GM12878 (cell line): ENCODE results near the gene CALML5.

Experiments used
- ATF2 ChIP-seq: IDR thresholded peaks from 2 replicates; pipeline ENCODE4 v1.6.1; 2012; ENCODE audit warnings: low read length, inconsistent platforms
- CBX5 ChIP-seq: sonication (generic); IDR thresholded peaks from 2 replicates; pipeline ENCODE4 v1.6.1; 2016; ENCODE audit warnings: low read depth, moderate library complexity, mild to moderate bottlenecking, inconsistent platforms
- EGR1 ChIP-seq, 2 experiments: IDR thresholded peaks; 1 replicate in 1 of 2; 2 replicates in 1 of 2; pipeline ENCODE4 v1.6.1; 2011 to 2012; ENCODE audit warnings: low read depth in 2 of 2, low read length in 2 of 2, borderline replicate concordance in 1 of 2, mild to moderate bottlenecking in 1 of 2, moderate library complexity in 1 of 2
- EZH2 ChIP-seq: IDR thresholded peaks from 2 replicates; pipeline ENCODE4 v1.6.1; 2012; ENCODE audit warnings: low read depth, mild to moderate bottlenecking, control low read depth, inconsistent platforms, low read length, borderline replicate concordance; ENCODE audit not compliant: control insufficient read depth
- POLR2AphosphoS5 ChIP-seq: IDR thresholded peaks from 2 replicates; pipeline ENCODE4 v1.6.1; 2011; ENCODE audit warnings: mild to moderate bottlenecking, low read length, inconsistent platforms
- RAD21 ChIP-seq: IDR thresholded peaks from 2 replicates; pipeline ENCODE4 v1.6.1; 2011; ENCODE audit warnings: mild to moderate bottlenecking, low read depth, low read length, moderate library complexity; ENCODE audit not compliant: insufficient read depth
- RAD51 ChIP-seq: fragments of 450-650 bp; IDR thresholded peaks from 2 replicates; pipeline ENCODE4 v1.6.1; 2016; ENCODE audit warnings: moderate library complexity, mild to moderate bottlenecking, inconsistent platforms
- RBBP5 ChIP-seq: fragments of 200-600 bp; sonication (generic); conservative IDR thresholded peaks from 2 replicates; pipeline ENCODE4 v1.6.1; 2016
- SMC3 ChIP-seq: IDR thresholded peaks from 2 replicates; pipeline ENCODE4 v1.6.1; 2011; ENCODE audit warnings: low read length, improper control_type of control experiment, borderline replicate concordance
- TBL1XR1 ChIP-seq: IDR thresholded peaks from 2 replicates; pipeline ENCODE4 v1.6.1; 2012; ENCODE audit warnings: low read depth, low read length, improper control_type of control experiment
- ZSCAN29 ChIP-seq: fragments of 450-650 bp; IDR thresholded peaks from 2 replicates; pipeline ENCODE4 v1.6.1; 2017; ENCODE audit warnings: mild to moderate bottlenecking, moderate library complexity
- TF ChIP-seq, protein P1 (sequence below): fragments of 450-650 bp; IDR thresholded peaks from 2 replicates; pipeline ENCODE4 v1.6.1; 2017; ENCODE audit warnings: mild to moderate bottlenecking
- TF ChIP-seq, protein P2 (sequence below), 3 experiments: IDR thresholded peaks in 2 of 3; conservative IDR thresholded peaks in 1 of 3; 2 replicates each; pipeline ENCODE4 v1.5.1; 2011; ENCODE audit warnings: low read depth in 3 of 3, low read length in 3 of 3, mild to moderate bottlenecking in 3 of 3, control low read depth in 2 of 3, moderate library complexity in 2 of 3, inconsistent platforms in 1 of 3, mixed read lengths in 1 of 3; ENCODE audit not compliant: control insufficient read depth in 2 of 3, insufficient read depth in 1 of 3; ENCODE audit errors: extremely low read depth in 1 of 3

DNA sequence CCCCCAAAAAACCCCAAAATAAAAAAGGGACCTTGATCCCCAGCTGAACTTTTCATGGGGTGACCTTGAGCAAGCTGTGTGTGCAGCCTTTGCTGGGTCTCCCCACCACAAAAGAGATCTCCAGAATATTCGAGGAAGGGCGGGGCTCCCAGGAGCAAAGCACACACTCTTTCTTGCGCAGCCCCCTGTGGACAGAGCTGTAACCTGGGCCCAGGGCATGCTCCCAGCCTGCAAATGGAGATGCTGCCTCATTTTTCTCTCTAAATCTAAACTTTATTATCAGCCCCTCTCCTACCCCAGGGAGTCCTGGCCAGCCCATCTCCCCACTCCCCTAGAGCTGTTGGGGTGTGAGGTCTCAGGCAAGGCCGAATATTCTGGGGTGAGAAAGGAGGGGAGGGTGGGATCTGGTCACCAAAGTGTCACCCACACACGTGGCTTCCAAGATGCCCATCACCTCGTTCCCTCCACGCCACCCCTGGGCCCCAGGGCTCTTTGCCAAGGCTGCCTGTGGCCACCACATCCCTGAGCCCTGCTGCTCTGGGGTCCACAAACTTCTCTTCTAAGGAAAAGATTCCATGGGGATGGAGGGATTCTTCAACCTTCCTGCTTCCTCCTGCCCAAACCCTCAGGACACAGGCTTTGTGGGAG is 23.7 kb upstream of the CALML5 start:
- no peak for TF ChIP-seq RAD51
- TF ChIP-seq SMC3 = no peak
- TF ChIP-seq, protein P1, sequence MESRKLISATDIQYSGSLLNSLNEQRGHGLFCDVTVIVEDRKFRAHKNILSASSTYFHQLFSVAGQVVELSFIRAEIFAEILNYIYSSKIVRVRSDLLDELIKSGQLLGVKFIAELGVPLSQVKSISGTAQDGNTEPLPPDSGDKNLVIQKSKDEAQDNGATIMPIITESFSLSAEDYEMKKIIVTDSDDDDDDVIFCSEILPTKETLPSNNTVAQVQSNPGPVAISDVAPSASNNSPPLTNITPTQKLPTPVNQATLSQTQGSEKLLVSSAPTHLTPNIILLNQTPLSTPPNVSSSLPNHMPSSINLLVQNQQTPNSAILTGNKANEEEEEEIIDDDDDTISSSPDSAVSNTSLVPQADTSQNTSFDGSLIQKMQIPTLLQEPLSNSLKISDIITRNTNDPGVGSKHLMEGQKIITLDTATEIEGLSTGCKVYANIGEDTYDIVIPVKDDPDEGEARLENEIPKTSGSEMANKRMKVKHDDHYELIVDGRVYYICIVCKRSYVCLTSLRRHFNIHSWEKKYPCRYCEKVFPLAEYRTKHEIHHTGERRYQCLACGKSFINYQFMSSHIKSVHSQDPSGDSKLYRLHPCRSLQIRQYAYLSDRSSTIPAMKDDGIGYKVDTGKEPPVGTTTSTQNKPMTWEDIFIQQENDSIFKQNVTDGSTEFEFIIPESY = no peak
- TF ChIP-seq EZH2 = no peak
- no peak for TF ChIP-seq RAD21
- no peak for TF ChIP-seq ZSCAN29
- no peak for TF ChIP-seq ATF2
- TF ChIP-seq, protein P2, sequence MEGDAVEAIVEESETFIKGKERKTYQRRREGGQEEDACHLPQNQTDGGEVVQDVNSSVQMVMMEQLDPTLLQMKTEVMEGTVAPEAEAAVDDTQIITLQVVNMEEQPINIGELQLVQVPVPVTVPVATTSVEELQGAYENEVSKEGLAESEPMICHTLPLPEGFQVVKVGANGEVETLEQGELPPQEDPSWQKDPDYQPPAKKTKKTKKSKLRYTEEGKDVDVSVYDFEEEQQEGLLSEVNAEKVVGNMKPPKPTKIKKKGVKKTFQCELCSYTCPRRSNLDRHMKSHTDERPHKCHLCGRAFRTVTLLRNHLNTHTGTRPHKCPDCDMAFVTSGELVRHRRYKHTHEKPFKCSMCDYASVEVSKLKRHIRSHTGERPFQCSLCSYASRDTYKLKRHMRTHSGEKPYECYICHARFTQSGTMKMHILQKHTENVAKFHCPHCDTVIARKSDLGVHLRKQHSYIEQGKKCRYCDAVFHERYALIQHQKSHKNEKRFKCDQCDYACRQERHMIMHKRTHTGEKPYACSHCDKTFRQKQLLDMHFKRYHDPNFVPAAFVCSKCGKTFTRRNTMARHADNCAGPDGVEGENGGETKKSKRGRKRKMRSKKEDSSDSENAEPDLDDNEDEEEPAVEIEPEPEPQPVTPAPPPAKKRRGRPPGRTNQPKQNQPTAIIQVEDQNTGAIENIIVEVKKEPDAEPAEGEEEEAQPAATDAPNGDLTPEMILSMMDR (IDR thresholded peaks at IDR 0.05 in 2 of 3, conservative IDR thresholded peaks at IDR 0.05 in 1 of 3; ENCODE audit: control insufficient read depth in 2 of 3, extremely low read depth in 1 of 3, insufficient read depth in 1 of 3, low read depth in 3 of 3, low read length in 3 of 3) = no peak
- TF ChIP-seq RBBP5 = no peak
- no peak for TF ChIP-seq CBX5
- no peak for TF ChIP-seq POLR2AphosphoS5
- TF ChIP-seq TBL1XR1 = no peak
- no peak for TF ChIP-seq EGR1 (IDR thresholded peaks at IDR 0.05; ENCODE audit: borderline replicate concordance in 1 of 2, low read depth in 2 of 2, low read length in 2 of 2)
